Stomach smooth muscle (tissue), 2 donors: ENCODE results near the gene MVB12B.

Experiments used
- H3K27ac ChIP-seq: one replicate; pipeline ENCODE4 v1.7.0; 2013; ENCODE audit warnings: mild to moderate bottlenecking, low read length, inconsistent platforms
- H3K27me3 ChIP-seq, 2 donors: one replicate each; pipeline ENCODE4 v1.7.0; 2013; ENCODE audit warnings: low read length in 2 of 2; ENCODE audit not compliant: insufficient read depth in 2 of 2, control insufficient read depth in 1 of 2
- H3K36me3 ChIP-seq, 2 donors: one replicate each; pipeline ENCODE4 v1.7.0; 2013; ENCODE audit warnings: low read length in 2 of 2; ENCODE audit not compliant: control insufficient read depth in 2 of 2, insufficient read depth in 2 of 2
- H3K4me1 ChIP-seq: one replicate; pipeline ENCODE4 v1.7.0; 2013; ENCODE audit warnings: low read length; ENCODE audit not compliant: control insufficient read depth, insufficient read depth
- H3K4me3 ChIP-seq, 2 donors: one replicate each; pipeline ENCODE4 v1.7.0; 2013; ENCODE audit warnings: low read length in 2 of 2
- H3K9ac ChIP-seq, 2 donors: one replicate each; pipeline ENCODE4 v1.7.0; 2013; ENCODE audit warnings: low read length in 2 of 2, mild to moderate bottlenecking in 1 of 2
- H3K9me3 ChIP-seq, 2 donors: one replicate each; pipeline ENCODE4 v1.7.0; 2013; ENCODE audit warnings: low read length in 2 of 2; ENCODE audit not compliant: control insufficient read depth in 2 of 2
- donor health status: healthy.
- donor health status: Pancreatic carcinoma.

Gene MVB12B

DNA sequence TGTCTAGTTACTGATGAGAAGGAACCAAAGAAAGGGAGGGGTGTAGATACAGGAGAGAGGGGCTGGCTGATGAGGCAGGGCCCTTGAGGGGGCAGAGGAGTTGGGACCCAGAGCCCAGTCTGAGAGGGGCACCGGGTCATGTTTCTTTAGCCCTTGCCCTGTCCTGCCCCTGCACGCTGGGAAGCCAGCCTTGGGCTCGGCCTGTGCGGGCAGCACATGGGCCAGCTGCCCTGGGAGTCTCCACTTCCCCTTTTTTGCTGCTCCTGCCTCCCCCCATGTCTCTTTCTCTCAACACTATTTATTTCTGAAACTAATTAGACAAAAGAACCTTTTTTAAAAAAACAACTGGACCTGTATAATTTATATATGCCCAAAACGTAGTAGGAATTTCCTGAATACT is 20.5 kb downstream of the MVB12B start:
- no peaks in the 10 kb centered on the region for H3K4me1 ChIP-seq
- H3K27me3 ChIP-seq, result no peaks in the 10 kb centered on the region
- no peak overlapping the region for H3K9ac ChIP-seq
- peaks cover 2 to 7% of the 10 kb centered on the region in 2 donors for H3K36me3 ChIP-seq
- no peaks in the 10 kb centered on the region for H3K9me3 ChIP-seq
- H3K27ac ChIP-seq, result no peak overlapping the region
- H3K4me3 ChIP-seq, result no peak overlapping the region

DNA sequence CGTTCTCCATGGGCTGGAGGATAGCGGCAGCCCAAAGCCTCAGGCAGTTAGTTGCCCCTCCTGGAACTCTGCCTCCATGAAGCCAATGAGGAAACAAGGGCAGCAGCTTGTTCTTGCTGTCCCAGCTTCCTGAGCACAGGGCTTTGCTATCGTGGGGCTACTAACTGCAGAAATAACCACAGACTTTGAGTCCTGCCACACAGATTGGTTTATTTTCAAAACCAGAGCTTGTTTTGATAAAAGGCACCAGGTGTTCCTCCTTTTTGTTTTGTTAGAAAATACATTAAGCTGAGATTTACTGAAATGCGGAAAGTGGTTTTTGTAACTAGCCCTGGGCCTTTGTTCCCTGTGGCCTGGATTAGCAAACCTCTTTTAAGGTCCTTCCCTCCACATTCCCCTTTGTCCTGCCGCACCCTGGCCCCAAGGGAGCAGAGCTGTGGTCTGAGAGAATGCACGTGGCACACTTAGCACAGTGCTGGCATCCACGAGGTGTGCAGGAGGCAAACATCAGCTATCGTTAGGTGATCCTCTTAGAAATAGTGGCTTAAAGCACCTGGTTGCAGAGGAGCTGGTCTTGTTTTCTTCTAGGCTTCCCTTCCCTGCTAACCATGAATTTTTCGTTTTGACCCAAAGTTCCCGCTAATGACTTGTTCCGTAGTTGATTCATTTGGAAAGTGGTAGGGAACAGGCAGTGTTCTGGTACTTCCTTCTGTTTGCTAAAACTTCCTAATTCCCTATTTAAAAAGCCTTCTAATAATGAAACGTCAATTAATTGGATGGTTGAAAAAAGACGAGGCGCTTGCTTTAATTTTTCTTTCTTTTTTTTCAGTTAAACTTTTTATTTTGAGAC is 21.5 kb downstream of the MVB12B start:
- H3K4me3 ChIP-seq, result no peak overlapping the region
- H3K4me1 ChIP-seq, result no peaks in the 10 kb centered on the region
- no peaks in the 10 kb centered on the region for H3K27me3 ChIP-seq
- H3K9ac ChIP-seq, result no peak overlapping the region
- H3K9me3 ChIP-seq, result no peaks in the 10 kb centered on the region
- H3K27ac ChIP-seq, result no peak overlapping the region
- peaks cover 2 to 7% of the 10 kb centered on the region in 2 donors for H3K36me3 ChIP-seq

DNA sequence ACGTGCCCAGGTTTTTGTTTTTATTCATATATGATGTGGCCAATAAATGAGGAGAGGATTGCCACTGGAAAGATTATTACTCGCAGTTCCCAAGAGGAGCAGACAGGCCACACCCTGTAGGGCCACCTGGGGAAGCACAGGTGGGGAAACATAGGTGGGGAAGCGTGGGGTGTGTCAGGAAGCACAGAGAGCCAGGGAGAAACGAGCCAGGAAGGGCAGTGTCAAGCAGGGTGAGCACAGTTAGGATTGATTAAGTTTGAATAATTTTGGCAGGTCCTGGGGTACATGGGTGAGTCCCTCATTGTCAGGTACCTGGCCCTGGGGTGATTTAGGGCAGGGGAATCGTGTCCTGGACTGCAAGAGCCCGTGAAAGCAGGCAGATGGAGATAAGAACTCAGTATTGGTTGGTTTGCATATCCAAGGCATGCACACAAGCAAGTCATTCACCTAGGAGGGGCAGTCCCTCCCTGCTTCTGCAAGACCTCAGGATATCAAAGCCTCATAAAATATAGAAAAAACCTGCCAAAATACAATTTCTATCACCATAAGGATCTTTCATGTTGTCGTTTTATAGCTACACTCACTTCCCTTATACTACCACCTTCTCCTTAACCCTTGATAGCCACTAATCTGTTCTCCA is 22.4 kb downstream of the MVB12B start:
- peaks cover 0 to 7% of the 10 kb centered on the region in 2 donors for H3K36me3 ChIP-seq
- no peak overlapping the region for H3K9ac ChIP-seq
- H3K4me1 ChIP-seq, result no peaks in the 10 kb centered on the region
- no peaks in the 10 kb centered on the region for H3K9me3 ChIP-seq
- no peak overlapping the region for H3K4me3 ChIP-seq
- no peaks in the 10 kb centered on the region for H3K27me3 ChIP-seq
- H3K27ac ChIP-seq, result no peak overlapping the region

DNA sequence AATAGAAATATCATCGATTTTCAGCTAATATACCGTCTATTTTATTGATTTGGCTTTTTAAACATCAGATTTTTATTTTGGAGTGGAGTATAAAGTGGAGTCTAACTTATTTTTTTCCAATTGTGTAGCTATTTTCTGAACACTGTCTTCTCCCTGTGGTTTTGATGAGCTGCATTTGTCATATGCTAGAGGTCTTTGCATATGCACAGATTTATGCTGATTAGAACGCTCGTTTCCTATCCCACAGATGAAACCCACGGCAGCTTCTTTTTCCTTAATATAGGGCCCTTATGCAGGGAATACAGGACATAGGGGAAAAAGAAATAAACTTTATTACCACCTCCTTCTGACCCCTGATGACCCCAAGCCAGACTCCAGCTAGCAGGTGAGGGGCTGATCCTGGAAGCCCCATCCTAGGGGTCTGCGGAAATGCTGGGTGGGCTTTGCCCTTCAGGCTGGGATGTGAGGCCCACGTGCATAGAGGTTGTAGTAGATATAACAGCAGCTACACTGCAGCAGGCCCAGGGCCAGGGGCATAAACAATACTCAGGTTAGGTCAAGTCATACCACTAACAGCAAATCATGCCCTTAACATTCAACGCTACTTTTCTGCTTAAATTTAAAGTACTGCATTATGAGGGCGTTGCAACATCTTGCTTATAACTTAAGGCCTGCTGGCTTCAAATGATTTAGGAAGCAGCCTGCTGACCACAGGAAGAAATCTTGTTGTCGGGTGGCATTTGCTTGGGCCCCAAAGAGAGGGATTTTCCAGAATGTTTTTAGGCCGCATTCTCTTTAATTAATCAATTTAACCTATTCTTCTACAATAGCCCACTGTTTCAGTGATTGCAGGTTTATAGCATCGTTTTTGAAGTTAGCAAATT is 28.5 kb downstream of the MVB12B start:
- H3K9me3 ChIP-seq, result no peaks in the 10 kb centered on the region
- H3K4me1 ChIP-seq, result no peaks in the 10 kb centered on the region
- no peak overlapping the region for H3K4me3 ChIP-seq
- H3K36me3 ChIP-seq, result no peaks in the 10 kb centered on the region
- no peaks in the 10 kb centered on the region for H3K27me3 ChIP-seq
- no peak overlapping the region for H3K27ac ChIP-seq
- no peak overlapping the region for H3K9ac ChIP-seq

DNA sequence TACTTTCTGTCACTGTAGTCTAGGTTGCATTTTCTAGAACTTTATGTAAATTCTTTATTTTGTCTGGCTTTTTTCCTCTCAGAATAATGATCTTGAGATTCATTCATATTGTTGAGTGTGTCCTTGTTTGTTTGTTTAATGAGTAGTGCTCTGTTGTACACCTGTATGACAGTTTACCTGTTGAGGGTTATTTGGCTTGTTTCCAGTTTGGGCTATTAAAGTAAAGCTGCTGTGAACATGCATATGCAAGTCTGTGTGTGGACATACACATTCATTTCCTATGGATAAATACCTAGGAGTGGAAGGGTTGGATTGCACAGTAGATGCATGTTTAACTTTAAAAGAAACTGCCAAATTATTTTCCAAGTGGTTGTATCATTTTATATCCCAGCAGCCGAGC is 30.4 kb downstream of the MVB12B start:
- Histone ChIP-seq H3K9me3 (peaks cover 0 to 4% of the 10 kb centered on the region in 2 donors), H3K4me1 (no peaks in the 10 kb centered on the region), H3K27ac (no peak overlapping the region), H3K27me3 (no peaks in the 10 kb centered on the region), H3K36me3 (no peaks in the 10 kb centered on the region), H3K9ac (no peak overlapping the region), H3K4me3 (no peak overlapping the region)

DNA sequence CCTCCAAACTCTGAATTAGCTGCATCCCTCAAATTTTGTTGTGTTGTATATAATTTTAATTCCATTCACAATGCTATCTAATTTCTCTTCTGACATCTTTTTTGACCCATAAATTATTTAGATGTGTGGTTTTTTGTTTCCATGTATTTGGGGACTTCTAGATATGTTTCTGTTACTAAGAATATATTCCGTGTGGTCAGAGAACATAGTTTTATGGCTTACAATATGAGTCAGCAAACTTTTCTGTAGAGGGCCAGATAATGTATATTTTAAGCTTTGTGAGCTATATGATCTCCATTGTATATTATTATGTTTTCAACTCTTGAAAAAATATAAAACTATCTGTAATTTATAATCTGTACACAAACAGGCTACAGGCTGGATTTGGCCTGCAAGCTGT is 33.4 kb downstream of the MVB12B start:
- peaks cover 0 to 4% of the 10 kb centered on the region in 2 donors for H3K9me3 ChIP-seq
- H3K9ac ChIP-seq, result no peak overlapping the region
- no peak overlapping the region for H3K27ac ChIP-seq
- H3K36me3 ChIP-seq, result no peaks in the 10 kb centered on the region
- H3K4me1 ChIP-seq, result peaks cover 13% of the 10 kb centered on the region
- H3K4me3 ChIP-seq, result no peak overlapping the region
- no peaks in the 10 kb centered on the region for H3K27me3 ChIP-seq

DNA sequence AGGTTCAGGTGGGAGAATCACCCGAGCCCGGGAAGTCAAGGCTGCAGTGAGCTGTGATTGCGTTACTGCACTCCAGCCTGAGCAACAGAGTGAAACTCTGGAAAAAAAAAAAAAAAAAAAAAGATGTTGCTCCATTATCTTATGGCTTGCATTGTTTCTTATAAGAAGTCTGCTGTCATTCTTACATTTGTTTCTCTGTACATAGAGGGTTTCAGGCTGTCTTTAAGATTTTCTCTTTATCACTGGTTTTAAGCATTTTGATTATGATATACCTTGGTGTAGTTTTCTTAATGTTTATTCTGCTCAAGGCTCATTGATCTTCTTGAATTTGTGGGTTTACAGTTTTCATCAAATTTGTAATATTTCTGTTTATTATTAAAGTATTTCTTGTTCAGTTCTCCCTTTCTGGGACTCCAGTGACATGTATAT is 35.2 kb downstream of the MVB12B start:
- Histone ChIP-seq H3K27ac (no peak overlapping the region), H3K9me3 (peaks cover 0 to 4% of the 10 kb centered on the region in 2 donors), H3K36me3 (no peaks in the 10 kb centered on the region), H3K27me3 (no peaks in the 10 kb centered on the region), H3K9ac (no peak overlapping the region), H3K4me3 (no peak overlapping the region), H3K4me1 (peaks cover 23% of the 10 kb centered on the region)

DNA sequence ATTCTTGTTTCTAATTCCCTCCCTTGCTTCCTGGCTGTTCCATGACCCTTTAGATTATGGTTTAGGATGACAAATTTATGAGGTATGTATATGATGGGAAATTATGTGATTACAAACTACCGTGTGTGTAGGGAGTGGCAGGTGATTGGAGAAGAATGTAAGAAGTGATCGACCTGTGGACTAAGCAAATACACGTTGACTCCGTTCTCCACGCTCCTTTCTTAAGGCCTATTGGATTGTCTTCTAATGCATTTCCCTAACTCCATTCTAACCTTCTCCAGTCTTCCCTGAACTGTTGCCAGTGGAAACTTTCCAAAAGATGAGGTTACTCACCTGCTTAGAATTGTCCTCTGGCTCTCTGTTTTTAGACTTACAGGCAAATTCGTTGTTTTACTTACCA is 36.6 kb downstream of the MVB12B start:
- H3K27ac ChIP-seq, result peak overlapping the region; percentile 56

DNA sequence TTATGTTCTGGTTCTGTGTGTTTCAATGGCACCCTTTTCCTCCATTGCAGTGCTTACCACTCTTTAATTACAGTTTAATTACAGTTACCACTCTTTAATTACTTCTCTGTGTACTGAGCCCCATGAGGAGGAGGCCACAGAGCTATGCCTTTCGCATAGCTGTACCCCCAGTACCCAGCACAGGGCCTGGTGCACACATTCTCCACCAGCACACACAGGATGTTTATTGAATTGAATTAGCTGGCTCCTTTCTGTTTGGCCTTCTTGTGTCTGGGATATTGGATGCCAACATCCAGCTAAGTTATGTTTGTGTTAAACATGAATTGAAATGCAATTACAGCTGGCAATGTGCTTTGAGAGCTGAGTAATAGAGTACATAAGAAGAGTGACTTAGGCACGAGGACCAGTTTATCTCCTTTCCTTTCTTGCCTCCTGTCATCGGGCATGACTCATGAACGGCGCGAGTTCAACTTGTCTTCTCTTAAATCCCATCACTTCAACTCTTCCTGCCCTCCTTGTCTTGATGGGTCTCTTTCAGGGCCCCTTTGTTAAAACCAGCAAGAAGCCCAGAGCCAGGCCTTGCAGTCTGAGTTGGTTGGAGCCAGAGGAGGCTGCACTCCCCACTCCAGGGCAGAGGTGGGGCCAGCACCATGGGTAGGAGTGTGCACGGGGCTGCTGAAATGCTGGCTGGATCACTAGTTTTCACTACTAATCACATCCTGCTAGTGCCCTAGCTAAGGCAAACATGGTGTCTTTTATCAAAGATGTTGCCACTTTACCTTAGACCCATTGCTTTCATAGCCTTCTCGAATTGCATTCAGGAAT is 37.4 kb downstream of the MVB12B start:
- no peak overlapping the region for H3K9ac ChIP-seq
- peaks cover 0 to 4% of the 10 kb centered on the region in 2 donors for H3K9me3 ChIP-seq
- H3K27me3 ChIP-seq, result no peaks in the 10 kb centered on the region
- no peaks in the 10 kb centered on the region for H3K36me3 ChIP-seq
- peaks cover 38% of the 10 kb centered on the region for H3K4me1 ChIP-seq
- no peak overlapping the region for H3K4me3 ChIP-seq
- H3K27ac ChIP-seq, result peak overlapping the region; percentile 56

More for the DNA sequence above, 36.6 kb downstream of the MVB12B start:
- H3K27me3 ChIP-seq, result no peaks in the 10 kb centered on the region
- H3K4me1 ChIP-seq, result peaks cover 37% of the 10 kb centered on the region
- H3K9me3 ChIP-seq, result peaks cover 0 to 4% of the 10 kb centered on the region in 2 donors
- H3K36me3 ChIP-seq, result no peaks in the 10 kb centered on the region
- H3K9ac ChIP-seq, result no peak overlapping the region
- no peak overlapping the region for H3K4me3 ChIP-seq

DNA sequence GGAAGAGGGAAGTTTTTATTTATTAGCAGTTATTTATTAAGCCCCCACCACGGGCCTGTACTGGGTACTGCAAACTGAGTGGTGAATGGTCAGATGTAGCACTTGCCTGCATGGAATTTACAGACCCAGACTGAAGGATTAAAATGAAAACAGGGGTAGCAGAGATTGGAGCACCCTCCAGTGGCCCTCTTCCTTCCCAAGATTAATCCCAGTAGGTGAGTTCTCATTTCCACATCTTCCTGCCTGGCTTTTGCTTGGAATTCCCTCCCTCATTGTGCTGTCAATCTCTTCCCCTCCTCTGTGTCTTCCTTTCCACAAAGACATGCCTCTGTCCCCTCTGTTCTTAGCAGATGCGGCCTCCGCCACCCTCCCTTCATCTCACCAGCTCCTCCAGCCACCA is 39.2 kb downstream of the MVB12B start:
- Histone ChIP-seq H3K4me3 (no peak overlapping the region), H3K9me3 (peaks cover 0 to 4% of the 10 kb centered on the region in 2 donors), H3K9ac (no peak overlapping the region), H3K27ac (no peak overlapping the region), H3K4me1 (peaks cover 38% of the 10 kb centered on the region), H3K36me3 (no peaks in the 10 kb centered on the region), H3K27me3 (no peaks in the 10 kb centered on the region)
